Mesenchymal stem cell (in vitro differentiated cells and primary cell): ENCODE measurements around the gene SLC25A26.

ENCODE experiments used
- DNase-seq: peaks from one replicate; pipeline ENCODE4 v3.0.0-alpha.2; 2013
- H2AFZ ChIP-seq: one replicate; pipeline ENCODE4 v1.6.1; 2013; ENCODE audit warnings: low read depth, mild to moderate bottlenecking, control low read depth, inconsistent platforms, low read length, moderate library complexity
- H2AK5ac ChIP-seq: 2 replicates; pipeline ENCODE4 v1.6.1; 2013; ENCODE audit warnings: low read length, moderate library complexity, mild to moderate bottlenecking, inconsistent platforms; ENCODE audit not compliant: severe bottlenecking
- H2BK120ac ChIP-seq: one replicate; pipeline ENCODE4 v1.6.1; 2013; ENCODE audit warnings: low read depth, mild to moderate bottlenecking, inconsistent platforms, low read length, moderate library complexity
- H2BK12ac ChIP-seq, 2 experiments: one replicate each; pipeline ENCODE4 v1.6.1; 2013; ENCODE audit warnings: inconsistent platforms in 2 of 2, low read length in 2 of 2, mild to moderate bottlenecking in 2 of 2, moderate library complexity in 2 of 2, control low read depth in 1 of 2
- H2BK15ac ChIP-seq: one replicate; pipeline ENCODE4 v1.6.1; 2013; ENCODE audit warnings: mild to moderate bottlenecking, low read depth, inconsistent platforms; ENCODE audit not compliant: poor library complexity, severe bottlenecking
- H2BK5ac ChIP-seq: 2 replicates; pipeline ENCODE4 v1.6.1; 2013; ENCODE audit warnings: low read depth, mild to moderate bottlenecking, low read length, control low read depth, inconsistent platforms; ENCODE audit not compliant: poor library complexity, severe bottlenecking
- H3K14ac ChIP-seq, 2 experiments: one replicate each; pipeline ENCODE4 v1.6.1; 2013; ENCODE audit warnings: inconsistent platforms in 2 of 2, low read length in 2 of 2, control low read depth in 1 of 2, mild to moderate bottlenecking in 1 of 2, moderate library complexity in 1 of 2
- H3K18ac ChIP-seq, 2 experiments: one replicate each; pipeline ENCODE4 v1.6.1; 2013; ENCODE audit warnings: inconsistent platforms in 2 of 2, low read length in 2 of 2, control low read depth in 1 of 2, low read depth in 1 of 2, mild to moderate bottlenecking in 1 of 2
- H3K23ac ChIP-seq, 2 experiments: one replicate each; pipeline ENCODE4 v1.6.1; 2013; ENCODE audit warnings: inconsistent platforms in 2 of 2, low read length in 2 of 2, mild to moderate bottlenecking in 2 of 2, moderate library complexity in 2 of 2, control low read depth in 1 of 2
- H3K27ac ChIP-seq: 2 replicates; pipeline ENCODE4 v1.5.1; 2013; ENCODE audit warnings: mild to moderate bottlenecking, moderate library complexity, low read length, control low read depth, inconsistent platforms; ENCODE audit not compliant: poor library complexity, severe bottlenecking
- H3K27me3 ChIP-seq, 2 experiments: 2 replicates each; pipeline versions ENCODE4 v1.6.1 to v1.7.0; 2013; ENCODE audit warnings: low read length in 2 of 2, mild to moderate bottlenecking in 2 of 2, moderate library complexity in 2 of 2, control low read depth in 1 of 2, inconsistent platforms in 1 of 2; ENCODE audit not compliant: control insufficient read depth in 1 of 2, insufficient read depth in 1 of 2
- H3K36me3 ChIP-seq, 2 experiments: 2 replicates each; pipeline versions ENCODE4 v1.6.1 to v1.7.0; 2013; ENCODE audit warnings: low read length in 2 of 2, control low read depth in 1 of 2, inconsistent platforms in 1 of 2, low read depth in 1 of 2, mild to moderate bottlenecking in 1 of 2; ENCODE audit not compliant: insufficient read depth in 2 of 2, control insufficient read depth in 1 of 2
- H3K4ac ChIP-seq, 2 experiments: one replicate each; pipeline ENCODE4 v1.6.1; 2013; ENCODE audit warnings: inconsistent platforms in 2 of 2, low read length in 2 of 2, mild to moderate bottlenecking in 2 of 2, moderate library complexity in 2 of 2, control low read depth in 1 of 2, low read depth in 1 of 2
- H3K4me1 ChIP-seq: 2 replicates; pipeline ENCODE4 v1.6.1; 2013; ENCODE audit warnings: low read depth, low read length, control low read depth; ENCODE audit not compliant: control insufficient read depth, insufficient read depth
- H3K4me2 ChIP-seq: 2 replicates; pipeline ENCODE4 v1.6.1; 2013; ENCODE audit warnings: low read length, mild to moderate bottlenecking, inconsistent platforms; ENCODE audit not compliant: poor library complexity, severe bottlenecking
- H3K4me3 ChIP-seq, 2 experiments: 2 replicates each; pipeline versions ENCODE4 v1.5.1 to v1.7.0; 2013; ENCODE audit warnings: low read length in 2 of 2, mild to moderate bottlenecking in 2 of 2, control low read depth in 1 of 2, low read depth in 1 of 2; ENCODE audit not compliant: insufficient read depth in 1 of 2
- H3K79me1 ChIP-seq: replicated peaks from 2 replicates; pipeline ENCODE4 v1.6.1; 2013; ENCODE audit warnings: mild to moderate bottlenecking, control low read depth, low read length, inconsistent platforms; ENCODE audit not compliant: poor library complexity, severe bottlenecking
- H3K9ac ChIP-seq: 2 replicates; pipeline ENCODE4 v1.7.0; 2013; ENCODE audit warnings: mild to moderate bottlenecking, low read length, moderate library complexity
- H3K9me3 ChIP-seq: 2 replicates; pipeline ENCODE4 v1.7.0; 2013; ENCODE audit warnings: mild to moderate bottlenecking, low read length; ENCODE audit not compliant: control insufficient read depth
- H4K8ac ChIP-seq: one replicate; pipeline ENCODE4 v1.6.1; 2013; ENCODE audit warnings: inconsistent platforms, mild to moderate bottlenecking, low read length, moderate library complexity
- H4K91ac ChIP-seq: one replicate; pipeline ENCODE4 v1.6.1; 2013; ENCODE audit warnings: mild to moderate bottlenecking, low read length, inconsistent platforms
- WGBS: methylation state at CpG from one replicate; pipeline ENCODE4 v1.1.7; 2013; ENCODE audit warnings: mixed read lengths; 5-methylcytosine and 5-hydroxymethylcytosine counted together

Gene SLC25A26

GRCh38 chr3:66379565-66379964, 158.8 kb downstream of the SLC25A26 start:
- Histone ChIP-seq H3K4me1 (peaks cover 5% of the 10 kb centered on the region), H2BK120ac (no peak overlapping the region), H3K18ac (no peak overlapping the region), H3K27ac (no peak overlapping the region), H3K27me3 (no peaks in the 10 kb centered on the region), H3K4me2 (no peak overlapping the region), H3K4ac (no peak overlapping the region), H3K14ac (no peak overlapping the region), H3K79me1 (peaks cover 36% of the 10 kb centered on the region), H3K23ac (no peak overlapping the region), H4K8ac (no peak overlapping the region), H3K9ac (no peak overlapping the region), H2AK5ac (no peak overlapping the region), H2BK12ac (no peak overlapping the region), H2BK5ac (no peak overlapping the region), H4K91ac (no peak overlapping the region), H3K4me3 (no peak overlapping the region), H2BK15ac (no peak overlapping the region), H2AFZ (no peak overlapping the region), H3K9me3 (peaks cover under 1% of the 10 kb centered on the region), H3K36me3 (peaks cover 58 to 83% of the 10 kb centered on the region in 2 experiments)
- 98% methylated on average over 8 of the region's 9 CpGs for WGBS
- DNase-seq = no peak

DNA sequence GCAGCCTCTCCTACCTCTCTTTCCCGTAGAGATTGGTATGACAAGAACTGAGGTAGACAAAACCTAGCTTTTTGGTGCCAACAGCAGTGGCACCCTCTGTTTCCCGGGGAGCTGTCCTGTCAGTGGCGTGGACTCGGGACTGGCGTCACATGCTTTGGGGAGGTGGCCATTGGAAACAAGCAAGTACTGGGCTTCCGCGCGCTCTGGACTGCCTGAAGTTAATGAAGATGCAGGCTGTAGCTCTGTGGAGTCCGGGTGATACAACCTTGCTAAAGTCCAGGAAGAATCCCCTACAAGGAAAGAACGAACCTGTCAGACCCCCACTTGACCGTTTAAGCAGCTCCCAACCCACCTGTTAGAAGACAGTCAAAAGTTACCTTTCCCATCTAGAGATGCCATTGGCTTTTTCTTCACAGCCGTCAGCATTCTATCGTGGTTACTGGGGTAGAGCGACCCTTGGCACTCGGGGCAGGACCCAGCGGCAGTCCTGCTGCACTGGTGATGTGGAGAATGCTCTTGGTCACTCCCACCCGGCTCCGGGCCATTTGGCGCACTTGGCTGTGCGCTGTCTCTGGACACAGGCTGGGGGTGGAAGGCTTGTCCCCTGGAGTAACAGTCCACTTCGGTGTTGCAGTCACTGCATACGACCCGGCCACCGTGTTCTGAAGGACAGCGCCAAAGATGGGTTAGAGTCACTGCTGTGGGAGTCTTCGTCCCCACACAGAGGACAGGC, 159.6 kb downstream of the SLC25A26 start:
- Histone ChIP-seq H2BK5ac (no peak overlapping the region), H3K9me3 (peaks cover 8% of the 10 kb centered on the region), H3K27me3 (no peaks in the 10 kb centered on the region), H3K9ac (no peak overlapping the region), H3K79me1 (peaks cover 42% of the 10 kb centered on the region), H2BK12ac (no peak overlapping the region), H3K4me1 (peaks cover 5% of the 10 kb centered on the region), H3K36me3 (peaks cover 66 to 91% of the 10 kb centered on the region in 2 experiments), H2BK120ac (no peak overlapping the region), H4K91ac (no peak overlapping the region), H3K14ac (no peak overlapping the region), H3K18ac (no peak overlapping the region), H3K23ac (no peak overlapping the region), H3K4ac (no peak overlapping the region), H3K27ac (no peak overlapping the region), H3K4me3 (no peak overlapping the region), H2AK5ac (no peak overlapping the region), H4K8ac (no peak overlapping the region), H3K4me2 (no peak overlapping the region), H2BK15ac (no peak overlapping the region), H2AFZ (no peak overlapping the region)
- no peak for DNase-seq
- 92% methylated on average over 26 of the region's 26 CpGs for WGBS

GRCh38 chr3:66381626-66382025, 160.8 kb downstream of the SLC25A26 start:
- Histone ChIP-seq H2BK15ac (no peak overlapping the region), H3K27ac (no peak overlapping the region), H3K4ac (no peak overlapping the region), H3K36me3 (peaks cover 76 to 98% of the 10 kb centered on the region in 2 experiments), H2AK5ac (no peak overlapping the region), H3K18ac (no peak overlapping the region), H3K9ac (no peak overlapping the region), H3K23ac (no peak overlapping the region), H4K91ac (no peak overlapping the region), H2BK12ac (no peak overlapping the region), H3K14ac (no peak overlapping the region), H3K4me2 (no peak overlapping the region), H3K4me3 (no peak overlapping the region), H2BK5ac (no peak overlapping the region), H3K27me3 (no peaks in the 10 kb centered on the region), H2BK120ac (no peak overlapping the region), H3K4me1 (peaks cover 10% of the 10 kb centered on the region), H4K8ac (no peak overlapping the region), H3K9me3 (peaks cover 13% of the 10 kb centered on the region), H3K79me1 (peaks cover 47% of the 10 kb centered on the region), H2AFZ (no peak overlapping the region)
- DNase-seq = no peak
- WGBS = 97% methylated on average over 7 of the region's 7 CpGs

DNA sequence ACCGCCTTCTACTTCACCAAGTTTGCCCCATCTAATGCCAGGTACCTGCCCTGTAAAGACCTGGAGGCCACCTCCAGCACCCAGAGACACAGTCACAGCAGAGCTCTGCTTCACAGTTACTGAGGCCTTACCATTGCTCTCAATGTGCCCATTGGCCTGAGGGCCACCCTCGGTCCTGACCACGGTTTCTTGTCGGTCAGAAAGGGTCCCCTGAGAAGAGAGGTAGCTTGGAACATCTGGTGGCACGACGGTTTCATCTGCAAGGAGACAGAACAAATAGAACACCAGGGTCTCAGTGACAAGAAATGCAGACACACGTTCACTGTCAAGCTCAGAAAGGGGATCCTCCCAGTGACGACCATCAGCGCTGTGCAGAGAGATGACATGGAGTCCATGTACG, 161.3 kb downstream of the SLC25A26 start:
- Histone ChIP-seq H3K4me3 (no peak overlapping the region), H2BK12ac (no peak overlapping the region), H4K91ac (no peak overlapping the region), H2BK120ac (no peak overlapping the region), H3K27ac (no peak overlapping the region), H3K4me2 (no peak overlapping the region), H3K36me3 (peaks cover 78 to 100% of the 10 kb centered on the region in 2 experiments), H2AK5ac (no peak overlapping the region), H3K9me3 (peaks cover 13% of the 10 kb centered on the region), H3K4me1 (peaks cover 13% of the 10 kb centered on the region), H3K18ac (no peak overlapping the region), H3K23ac (no peak overlapping the region), H3K79me1 (peaks cover 48% of the 10 kb centered on the region), H3K9ac (no peak overlapping the region), H2BK15ac (no peak overlapping the region), H2AFZ (no peak overlapping the region), H4K8ac (no peak overlapping the region), H3K27me3 (no peaks in the 10 kb centered on the region), H2BK5ac (no peak overlapping the region), H3K14ac (no peak overlapping the region), H3K4ac (no peak overlapping the region)
- no peak for DNase-seq
- 97% methylated on average over 10 of the region's 10 CpGs for WGBS
